Epidermal melanocyte (primary cell): ENCODE measurements around the gene MIDN.

Source experiments
- DNase-seq: peaks from one replicate; pipeline ENCODE4 v3.0.0; 2011; ENCODE audit warnings: low spot score; ENCODE audit not compliant: insufficient read length

MIDN gene

DNA sequence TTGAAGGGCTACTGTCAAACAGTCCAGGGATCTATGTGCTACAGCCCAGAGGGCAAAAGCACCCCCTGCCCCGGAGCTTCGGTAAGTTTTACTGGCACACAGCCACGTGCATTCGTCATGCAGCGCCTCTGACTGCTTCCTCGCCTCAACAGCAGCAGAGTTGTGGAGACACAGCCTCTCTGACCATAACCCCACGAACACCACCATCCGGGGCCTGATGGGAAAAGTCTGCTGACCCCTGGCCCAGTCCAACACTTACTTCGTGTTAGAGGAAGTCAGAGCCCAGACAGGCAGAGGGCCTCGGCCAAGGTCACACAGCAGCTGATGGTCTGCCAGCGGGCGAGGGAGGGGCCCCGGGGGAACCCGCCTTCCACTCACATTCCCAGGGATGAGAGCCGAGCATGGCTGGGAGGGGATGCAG, 15.7 kb upstream of the MIDN start:
- no peak for DNase-seq

DNA sequence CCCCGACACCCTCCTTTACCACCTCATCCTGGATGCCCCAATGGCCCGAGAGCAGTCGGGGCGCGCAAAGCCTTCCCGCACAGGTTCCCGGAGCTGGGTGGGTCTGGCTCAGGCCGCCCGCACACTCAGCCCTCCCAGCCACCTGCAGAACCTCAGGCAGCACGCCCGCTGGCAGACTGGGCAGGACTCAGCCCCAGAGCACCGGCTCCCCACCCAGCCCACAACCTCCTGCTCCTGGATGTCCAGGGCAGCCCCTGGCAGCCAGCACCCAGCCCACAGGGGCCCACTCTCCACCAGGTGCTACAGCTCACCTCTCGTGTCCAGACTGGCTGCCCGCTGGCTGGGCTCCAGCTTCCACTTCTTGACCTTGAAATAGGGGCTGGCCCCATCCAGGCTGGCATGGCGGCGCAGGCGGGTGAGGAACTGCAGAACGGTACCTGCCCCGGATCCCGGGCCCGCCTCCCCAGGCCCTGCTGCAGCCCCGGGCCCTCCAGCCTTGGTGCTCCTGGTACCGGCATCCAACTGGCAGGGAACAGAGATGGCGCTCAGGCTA, 15.2 kb upstream of the MIDN start:
- DNase-seq, result no peak

DNA sequence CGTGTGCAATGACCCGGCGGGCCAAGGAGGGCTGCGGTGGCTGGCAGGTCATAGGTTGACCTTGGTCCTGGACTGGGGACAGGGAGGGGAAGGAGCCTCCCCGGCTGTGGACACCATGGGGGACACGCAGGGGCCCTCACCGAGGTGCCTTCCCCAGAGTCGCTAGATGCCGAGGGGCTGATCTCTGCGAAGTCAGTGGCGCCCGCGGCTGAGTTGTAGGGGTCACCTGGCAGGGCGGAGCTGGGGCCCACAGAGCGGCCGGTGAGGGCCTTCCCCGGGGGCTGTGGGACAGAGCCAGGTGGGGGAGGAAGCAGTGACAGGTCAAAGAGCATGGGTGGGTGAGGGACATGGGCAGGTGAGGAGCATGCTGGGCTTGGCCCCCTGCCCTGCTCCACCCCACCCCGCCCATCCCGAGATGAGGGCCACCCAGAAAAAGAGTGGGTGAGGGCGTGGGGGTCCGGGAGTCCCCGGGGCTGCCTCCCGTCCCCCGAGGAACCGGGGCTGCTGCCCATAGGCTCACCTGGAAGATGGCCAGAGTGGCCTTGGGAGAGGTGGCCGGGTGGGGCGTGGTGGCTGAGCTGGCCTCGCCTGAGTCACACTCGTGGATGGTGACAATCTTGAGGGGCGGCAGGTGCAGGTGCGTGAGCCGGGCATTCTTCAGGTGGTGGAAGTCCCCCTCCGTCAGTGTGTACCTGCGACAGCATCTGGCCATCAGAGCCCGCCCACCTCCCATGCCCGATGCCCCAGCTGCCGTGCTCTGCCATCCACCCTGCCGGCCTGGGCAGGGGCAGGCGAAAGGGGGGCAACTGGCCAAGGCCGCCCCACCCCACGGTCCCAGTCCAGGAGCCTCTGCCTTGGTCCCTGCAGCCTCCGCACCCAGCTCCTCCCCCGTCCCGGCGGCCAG, 14.1 kb upstream of the MIDN start:
- no peak for DNase-seq

DNA sequence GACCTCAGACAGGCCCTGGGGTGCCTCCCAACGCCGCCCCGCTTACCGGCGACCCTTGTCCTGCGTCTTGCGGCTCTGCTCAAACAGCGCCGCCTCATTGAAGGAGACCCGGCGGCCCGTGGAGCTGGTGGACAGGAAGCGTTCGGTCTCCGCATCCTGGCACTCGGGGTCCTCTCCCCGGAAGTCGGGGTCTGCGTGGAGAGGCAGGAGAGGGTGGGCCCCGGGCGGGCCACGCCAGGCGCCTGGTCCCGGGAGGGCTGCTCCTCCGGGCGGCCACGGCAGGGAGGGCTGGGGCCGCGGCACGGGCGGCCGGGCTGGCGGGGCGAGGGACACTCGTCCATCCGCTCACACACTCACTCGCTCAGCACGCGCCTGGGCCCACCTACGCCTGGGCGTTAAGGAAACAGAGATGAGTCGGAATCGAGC, 13.4 kb upstream of the MIDN start:
- no peak for DNase-seq

DNA sequence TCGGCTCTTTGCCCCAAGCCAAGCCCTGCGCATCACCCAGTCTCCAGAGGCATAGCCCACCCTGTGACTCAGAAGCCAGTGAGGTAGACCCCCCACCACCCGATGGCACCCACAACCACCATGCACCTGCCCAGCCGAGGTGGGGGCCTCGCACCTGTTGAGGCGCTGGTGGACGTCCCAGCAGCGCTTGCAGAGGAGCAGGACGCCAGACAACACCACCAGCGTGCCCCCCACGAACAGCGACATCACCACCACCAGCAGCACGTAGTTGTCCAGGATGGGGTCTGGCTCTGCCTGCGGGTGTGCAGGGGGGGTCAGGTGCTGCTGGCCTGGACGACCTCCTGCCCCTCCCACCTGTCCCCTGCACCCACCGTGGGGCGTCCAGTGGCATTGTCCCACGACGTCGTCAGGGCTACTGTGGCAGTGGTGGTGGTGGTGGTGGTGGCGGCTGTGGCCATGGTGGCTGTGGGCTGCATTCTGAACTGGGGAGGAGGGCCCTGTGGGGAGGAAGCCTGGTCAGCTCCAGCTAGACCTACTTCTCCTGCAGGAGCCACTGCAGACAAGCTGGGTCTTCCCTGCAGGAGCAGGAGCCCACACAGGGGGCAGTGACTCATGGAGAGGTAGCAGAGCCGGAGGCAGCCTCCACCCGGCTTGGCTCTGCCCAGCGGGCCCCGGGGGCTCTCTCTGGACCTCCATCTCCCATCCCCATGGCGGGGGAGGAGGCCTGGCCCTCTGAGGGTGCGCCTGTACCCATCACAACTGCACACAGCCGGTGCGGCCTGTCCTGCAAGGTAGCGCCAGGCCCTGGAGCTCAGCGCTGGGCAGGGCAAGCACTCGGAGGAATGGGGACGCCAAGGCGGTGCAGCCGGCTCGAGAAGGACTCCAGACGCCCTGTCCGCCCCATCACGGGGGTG, 12.5 kb upstream of the MIDN start:
- no peak for DNase-seq

DNA sequence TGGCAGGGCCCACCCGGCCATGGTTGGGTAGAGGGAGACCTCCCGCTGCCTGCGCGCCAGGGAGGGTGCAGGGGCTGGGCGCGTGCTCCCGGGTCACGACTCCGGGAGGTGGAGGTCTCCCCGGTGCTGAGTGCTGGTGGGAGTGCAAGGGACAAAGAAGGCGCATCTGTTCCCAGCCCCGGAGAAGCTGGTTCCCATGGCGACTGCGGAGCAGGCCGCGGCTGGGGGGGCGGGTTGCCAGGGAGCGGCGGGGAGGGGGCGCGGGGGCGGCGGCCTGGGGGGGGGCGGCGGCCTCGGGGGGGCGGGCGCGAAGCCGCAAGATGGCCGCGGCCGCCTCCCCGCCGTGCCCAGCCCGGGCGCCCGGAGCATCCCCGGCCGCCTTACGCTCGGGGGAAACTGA, 11.8 kb upstream of the MIDN start:
- DNase-seq, result no peak

DNA sequence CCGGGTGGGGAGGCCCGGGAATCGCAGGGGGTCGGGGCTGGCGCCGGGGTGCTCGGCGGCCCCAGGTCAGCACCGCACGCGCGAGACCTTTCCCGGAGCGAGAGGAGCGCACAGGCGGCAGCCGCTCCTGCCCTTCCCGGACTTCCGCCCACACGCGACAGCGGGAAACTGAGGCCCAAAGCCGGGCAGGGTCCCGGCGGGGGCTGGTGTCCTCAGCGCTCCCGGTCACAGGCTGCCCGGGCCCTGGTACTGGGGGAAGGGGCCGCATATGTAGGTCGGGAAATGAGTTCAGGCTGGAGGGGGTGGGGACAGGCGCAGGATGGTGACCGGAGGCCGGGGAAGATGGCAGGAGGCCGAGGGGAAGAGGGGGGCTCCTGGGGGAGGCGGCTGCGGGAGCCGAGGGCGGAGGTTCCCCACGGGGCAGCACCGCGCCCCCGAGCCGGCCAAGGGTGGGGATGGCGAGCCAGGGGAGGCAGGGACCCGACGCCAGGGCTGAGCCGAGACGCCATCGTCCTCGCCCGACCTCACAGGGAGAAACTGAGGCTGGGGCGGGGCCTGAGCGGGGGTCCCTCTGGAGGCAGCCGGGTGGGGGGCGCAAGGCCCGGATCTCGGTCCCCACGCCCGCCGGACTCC, 11.2 kb upstream of the MIDN start:
- DNase-seq, result no peak

DNA sequence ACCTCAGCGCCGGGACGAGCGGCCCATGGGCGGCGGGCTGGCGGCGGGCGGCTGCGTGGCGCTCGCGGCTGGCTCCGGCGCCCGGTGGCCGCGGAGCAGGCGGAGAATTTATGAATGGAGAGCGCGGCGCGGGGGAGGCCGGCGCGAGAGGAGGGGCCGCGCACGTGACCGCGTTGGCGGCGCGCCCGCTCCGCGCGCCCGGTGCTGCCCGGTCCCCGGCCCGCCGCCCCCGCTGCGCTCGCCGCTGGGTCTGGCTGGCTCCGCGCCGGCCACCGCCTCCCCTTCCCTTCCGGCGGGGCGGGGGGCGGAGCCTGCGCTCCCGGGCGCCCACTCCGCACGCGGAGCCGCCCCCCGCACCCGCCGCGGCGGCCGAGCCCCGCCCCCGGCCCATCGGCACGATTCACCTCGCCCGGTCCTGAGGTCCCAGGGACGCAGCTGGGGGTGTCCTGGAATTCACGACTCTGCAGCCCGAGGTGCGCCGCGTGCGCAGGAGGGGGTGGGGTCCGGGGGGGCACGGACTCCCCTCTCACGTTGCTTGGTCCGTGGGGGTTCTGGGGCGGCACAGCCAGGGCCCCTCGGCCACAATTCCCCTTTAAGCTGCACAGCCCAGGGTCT, 10.5 kb upstream of the MIDN start, which contains the start of gene CBARP:
CBARP (minus strand) TSS at position 252 of the 615 bp plus-strand sequence. CDS start 1,905 bp downstream, outside the sequence.
- DNase-seq, result no peak

DNA sequence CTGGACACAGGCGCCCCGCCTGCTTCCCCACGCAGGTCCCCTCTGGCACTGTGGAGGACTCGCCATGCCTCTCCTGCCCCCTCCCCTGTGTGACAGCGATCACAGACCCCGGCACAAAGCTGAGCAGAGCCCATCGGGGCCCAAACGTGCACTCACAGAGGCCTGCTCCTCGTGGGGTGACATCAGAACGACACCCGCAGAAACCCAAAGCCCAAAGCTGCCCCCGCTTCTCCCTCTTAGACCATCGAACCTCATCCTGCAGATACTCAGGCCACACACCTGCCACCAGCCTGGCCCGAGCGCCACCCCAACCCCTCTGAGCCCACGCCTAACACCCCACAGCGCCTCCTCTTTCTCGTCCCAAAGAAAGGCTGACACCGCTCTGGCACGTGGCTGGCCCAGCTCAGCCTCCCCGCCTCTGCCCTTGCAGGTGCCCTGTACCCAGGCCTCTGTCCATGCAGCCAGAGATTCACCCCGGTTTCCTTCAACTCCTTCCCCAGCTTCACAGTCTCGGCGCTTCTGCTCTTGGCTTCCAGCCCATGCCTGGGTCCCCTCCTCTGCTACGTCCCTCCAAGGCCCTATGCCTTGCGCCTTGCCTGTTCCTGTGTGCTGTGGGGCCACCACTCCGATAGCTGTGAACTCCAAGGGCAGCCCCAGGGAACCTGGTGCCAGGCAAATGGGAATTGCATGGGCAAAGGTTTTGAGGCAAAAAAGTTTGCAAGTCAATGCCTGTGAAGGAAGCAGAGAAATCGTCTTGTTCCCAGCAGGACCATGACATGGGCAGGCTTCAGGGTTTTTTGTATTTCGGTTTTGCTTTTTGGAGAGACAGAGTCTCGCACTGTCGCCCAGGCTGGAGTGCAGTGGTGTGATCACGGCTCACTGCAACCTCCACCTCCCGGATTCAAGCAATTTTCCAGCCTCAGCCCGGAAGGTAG, 9.7 kb upstream of the MIDN start:
- no peak for DNase-seq

DNA sequence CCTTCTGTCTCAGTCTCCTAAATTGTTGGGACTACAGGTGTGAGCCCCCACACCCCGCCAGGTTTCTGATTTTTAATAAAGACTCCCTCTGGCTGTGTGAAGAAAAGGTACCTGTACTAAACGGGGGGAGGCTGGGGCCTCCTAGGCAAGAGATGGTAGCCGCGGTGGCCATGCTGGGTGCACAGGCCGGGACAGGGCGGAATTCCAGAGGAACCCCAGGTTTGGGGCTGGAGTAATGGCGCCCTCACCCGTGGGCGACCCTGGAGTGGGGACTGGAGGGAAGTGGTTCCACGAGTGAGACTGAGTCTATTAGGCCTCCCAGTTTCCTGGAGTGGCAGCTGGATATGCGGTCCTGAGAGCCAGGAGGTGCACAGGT, 9.0 kb upstream of the MIDN start:
- DNase-seq, result no peak

DNA sequence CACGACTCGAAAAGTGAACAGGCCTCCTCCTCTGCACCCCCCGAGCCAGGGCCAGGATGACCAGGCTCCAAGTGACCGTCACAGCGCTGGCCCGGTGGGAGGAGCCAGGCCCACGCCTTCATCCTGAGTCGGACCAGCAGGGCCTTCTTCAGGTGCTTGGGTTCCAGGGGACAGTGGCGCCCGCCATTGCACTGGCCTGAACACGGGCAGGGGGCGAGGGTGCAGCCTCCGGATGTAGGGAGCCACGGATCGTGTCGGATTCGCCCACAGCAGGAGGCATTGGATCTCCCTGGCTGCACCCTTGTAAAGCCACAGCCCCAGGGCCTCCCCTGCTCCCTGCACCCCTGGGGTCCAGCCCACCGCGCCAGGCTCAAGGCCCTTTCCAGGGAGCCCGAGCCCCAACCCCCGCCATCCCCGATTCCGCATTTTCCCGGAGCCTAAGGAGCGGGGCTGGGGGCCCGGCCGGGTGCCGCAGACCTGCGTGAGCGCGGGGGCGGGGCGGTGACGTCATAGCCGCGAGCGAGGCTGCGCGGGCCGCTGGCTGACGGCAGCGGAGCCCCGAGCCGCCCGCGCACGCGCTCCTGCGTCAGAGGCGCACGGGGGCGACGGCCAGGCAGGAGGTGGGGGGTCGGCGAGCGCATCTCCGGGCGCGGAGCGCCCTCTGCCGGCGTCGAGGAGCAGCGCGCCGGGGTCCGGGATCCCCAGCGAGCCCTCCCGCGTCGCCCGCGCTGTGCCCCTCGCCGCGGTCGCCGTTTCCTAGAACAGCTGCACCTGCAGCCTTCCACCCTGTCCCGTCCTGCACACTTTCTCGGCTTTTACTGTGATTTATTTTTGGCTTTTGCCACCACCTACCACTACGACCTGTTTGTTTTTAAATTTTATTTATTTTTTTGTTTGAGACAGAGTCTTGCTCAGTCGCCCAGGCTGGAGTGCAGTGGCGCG, 8.3 kb upstream of the MIDN start:
- DNase-seq, result peak; percentile 100

DNA sequence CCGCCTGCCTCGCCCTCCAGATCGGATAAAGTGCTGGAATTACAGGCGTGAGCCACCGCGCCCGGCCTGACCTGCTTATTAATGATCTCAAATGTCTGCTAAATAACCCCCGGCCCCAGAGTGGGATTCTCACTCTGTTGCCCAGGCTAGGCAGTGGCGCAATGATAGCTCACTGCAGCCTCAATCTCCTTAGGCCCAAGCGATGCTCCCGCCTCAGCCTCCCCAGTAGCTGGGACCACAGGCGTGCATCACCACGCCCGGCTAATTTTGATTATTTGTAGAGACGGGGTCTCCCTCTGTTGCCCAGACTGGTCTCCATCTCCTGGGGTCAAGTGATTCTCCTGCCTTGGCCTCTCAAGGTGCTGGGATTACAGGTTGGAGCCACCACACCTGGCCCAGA, 7.5 kb upstream of the MIDN start:
- DNase-seq, result no peak

DNA sequence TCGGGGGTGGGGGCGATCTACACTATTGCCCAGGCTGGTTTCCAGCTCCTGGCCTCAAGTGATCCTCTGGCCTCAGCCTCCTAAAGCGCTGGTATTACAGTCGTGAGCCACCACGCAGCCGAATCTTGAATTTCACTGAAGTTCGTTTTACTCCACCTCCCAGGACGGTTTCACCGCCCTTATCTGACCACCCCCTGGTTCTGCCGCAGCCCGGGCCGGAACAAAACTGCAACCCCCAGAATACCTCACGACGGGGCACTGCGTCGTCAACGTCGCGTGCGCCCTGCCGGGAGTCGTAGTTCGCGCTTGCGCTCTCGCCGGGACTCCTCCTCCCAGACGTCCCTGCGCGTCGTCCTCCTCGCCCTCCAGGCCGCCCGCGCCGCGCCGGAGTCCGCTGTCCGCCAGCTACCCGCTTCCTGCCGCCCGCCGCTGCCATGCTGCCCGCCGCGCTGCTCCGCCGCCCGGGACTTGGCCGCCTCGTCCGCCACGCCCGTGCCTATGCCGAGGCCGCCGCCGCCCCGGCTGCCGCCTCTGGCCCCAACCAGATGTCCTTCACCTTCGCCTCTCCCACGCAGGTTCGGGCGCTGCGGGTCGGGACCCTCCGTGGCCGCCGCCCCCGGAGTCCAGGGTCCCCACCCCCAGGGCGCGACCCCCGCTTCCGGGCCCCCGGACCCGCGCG, 6.8 kb upstream of the MIDN start, which contains the start of gene ATP5F1D:
ATP5F1D (plus strand) TSS at position 335 of the 679 bp plus-strand sequence; CDS start at position 435, 100 bp downstream.
- peak; percentile 100 for DNase-seq

DNA sequence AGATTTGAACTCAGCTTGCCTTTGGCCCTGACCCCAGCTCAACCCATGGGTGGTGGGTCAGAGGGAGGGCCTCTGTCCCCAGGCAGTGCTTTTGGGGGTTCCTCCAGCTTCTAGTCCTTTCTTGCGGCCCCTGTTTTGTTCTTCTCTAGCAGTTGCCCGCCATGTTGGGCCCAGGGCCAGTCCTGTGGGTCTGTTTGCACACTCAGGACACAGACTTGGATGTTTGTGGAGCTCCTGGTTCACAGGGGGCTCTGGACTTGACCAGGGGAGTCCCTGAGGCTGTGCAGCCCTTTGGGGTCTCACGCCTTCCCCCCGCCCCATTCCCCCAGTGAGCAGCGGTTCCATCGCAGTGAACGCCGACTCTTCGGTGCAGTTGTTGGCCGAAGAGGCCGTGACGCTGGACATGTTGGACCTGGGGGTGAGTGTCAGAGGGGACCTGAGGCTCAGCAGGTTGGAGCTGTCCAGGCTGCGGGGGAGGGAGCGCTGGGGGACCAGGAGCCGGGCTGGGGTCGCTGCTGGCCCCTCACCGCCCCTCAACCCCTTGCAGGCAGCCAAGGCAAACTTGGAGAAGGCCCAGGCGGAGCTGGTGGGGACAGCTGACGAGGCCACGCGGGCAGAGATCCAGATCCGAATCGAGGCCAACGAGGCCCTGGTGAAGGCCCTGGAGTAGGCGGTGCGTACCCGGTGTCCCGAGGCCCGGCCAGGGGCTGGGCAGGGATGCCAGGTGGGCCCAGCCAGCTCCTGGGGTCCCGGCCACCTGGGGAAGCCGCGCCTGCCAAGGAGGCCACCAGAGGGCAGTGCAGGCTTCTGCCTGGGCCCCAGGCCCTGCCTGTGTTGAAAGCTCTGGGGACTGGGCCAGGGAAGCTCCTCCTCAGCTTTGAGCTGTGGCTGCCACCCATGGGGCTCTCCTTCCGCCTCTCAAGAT, 4.4 kb upstream of the MIDN start:
- peak; percentile 97 for DNase-seq

DNA sequence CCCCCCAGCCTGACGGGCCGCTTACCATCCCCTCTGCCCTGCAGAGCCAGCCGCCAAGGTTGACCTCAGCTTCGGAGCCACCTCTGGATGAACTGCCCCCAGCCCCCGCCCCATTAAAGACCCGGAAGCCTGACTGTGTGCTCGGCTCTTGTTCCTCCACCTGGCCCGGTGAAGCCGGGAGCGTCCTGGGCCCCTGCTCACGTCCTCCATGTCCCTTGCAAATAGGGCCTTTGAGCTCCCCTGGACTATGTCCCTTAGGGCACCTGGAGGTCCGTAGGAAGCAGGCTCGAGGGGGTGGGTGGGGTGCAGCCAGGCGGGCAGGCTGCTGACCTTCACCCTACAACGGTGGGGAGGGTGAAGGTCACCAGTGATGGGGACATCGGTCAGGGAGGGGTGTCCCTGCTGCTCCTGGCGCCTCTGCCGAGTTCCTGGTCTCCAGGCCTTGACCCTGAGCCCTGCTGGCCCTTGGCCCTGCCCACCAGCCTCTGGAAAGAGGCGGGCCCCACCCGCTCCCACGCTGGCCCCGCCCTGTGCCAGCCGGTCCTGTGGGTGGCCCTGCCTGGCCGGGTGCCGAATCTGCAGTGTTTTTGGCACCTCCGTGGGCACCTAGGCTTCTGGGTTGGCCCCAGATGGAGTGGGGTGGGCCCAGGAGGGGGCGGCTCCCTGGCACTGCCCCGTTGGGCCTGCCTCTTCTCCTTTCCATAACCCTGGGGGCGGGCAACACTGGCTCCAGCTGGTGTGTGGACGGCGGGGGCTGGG, 3.5 kb upstream of the MIDN start:
- no peak for DNase-seq
